ENCODE data around the gene OR4F6.

Gene OR4F6

DNA sequence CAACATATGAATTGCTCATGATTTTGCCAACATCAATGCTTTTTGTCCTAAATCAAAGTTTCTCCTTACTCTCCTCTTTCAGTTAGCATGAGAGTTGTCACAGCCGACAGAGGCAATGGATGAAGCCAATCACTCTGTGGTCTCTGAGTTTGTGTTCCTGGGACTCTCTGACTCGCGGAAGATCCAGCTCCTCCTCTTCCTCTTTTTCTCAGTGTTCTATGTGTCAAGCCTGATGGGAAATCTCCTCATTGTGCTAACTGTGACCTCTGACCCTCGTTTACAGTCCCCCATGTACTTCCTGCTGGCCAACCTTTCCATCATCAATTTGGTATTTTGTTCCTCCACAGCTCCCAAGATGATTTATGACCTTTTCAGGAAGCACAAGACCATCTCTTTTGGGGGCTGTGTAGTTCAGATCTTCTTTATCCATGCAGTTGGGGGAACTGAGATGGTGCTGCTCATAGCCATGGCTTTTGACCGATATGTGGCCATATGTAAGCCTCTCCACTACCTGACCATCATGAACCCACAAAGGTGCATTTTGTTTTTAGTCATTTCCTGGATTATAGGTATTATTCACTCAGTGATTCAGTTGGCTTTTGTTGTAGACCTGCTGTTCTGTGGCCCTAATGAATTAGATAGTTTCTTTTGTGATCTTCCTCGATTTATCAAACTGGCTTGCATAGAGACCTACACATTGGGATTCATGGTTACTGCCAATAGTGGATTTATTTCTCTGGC is 2.5 kb downstream of the OR4F6 start:
- no peak overlapping the region for H3K4me3 ChIP-seq (ENCODE audit: low read depth, low read length)
- DNase-seq (ENCODE audit: low read depth), result peak; percentile 10
- no peak for TF ChIP-seq MYC (IDR thresholded peaks at IDR 0.05; ENCODE audit: low read depth, low read length)
- TF ChIP-seq POLR2A (IDR thresholded peaks at IDR 0.05; ENCODE audit: extremely low read depth, insufficient read length), result no peak
- TF ChIP-seq, protein P1, sequence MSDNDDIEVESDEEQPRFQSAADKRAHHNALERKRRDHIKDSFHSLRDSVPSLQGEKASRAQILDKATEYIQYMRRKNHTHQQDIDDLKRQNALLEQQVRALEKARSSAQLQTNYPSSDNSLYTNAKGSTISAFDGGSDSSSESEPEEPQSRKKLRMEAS (IDR thresholded peaks at IDR 0.05; ENCODE audit: low read depth, low read length), result no peak
- TF ChIP-seq, protein P2, sequence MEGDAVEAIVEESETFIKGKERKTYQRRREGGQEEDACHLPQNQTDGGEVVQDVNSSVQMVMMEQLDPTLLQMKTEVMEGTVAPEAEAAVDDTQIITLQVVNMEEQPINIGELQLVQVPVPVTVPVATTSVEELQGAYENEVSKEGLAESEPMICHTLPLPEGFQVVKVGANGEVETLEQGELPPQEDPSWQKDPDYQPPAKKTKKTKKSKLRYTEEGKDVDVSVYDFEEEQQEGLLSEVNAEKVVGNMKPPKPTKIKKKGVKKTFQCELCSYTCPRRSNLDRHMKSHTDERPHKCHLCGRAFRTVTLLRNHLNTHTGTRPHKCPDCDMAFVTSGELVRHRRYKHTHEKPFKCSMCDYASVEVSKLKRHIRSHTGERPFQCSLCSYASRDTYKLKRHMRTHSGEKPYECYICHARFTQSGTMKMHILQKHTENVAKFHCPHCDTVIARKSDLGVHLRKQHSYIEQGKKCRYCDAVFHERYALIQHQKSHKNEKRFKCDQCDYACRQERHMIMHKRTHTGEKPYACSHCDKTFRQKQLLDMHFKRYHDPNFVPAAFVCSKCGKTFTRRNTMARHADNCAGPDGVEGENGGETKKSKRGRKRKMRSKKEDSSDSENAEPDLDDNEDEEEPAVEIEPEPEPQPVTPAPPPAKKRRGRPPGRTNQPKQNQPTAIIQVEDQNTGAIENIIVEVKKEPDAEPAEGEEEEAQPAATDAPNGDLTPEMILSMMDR (IDR thresholded peaks at IDR 0.05; ENCODE audit: low read depth, low read length), result no peak

DNA sequence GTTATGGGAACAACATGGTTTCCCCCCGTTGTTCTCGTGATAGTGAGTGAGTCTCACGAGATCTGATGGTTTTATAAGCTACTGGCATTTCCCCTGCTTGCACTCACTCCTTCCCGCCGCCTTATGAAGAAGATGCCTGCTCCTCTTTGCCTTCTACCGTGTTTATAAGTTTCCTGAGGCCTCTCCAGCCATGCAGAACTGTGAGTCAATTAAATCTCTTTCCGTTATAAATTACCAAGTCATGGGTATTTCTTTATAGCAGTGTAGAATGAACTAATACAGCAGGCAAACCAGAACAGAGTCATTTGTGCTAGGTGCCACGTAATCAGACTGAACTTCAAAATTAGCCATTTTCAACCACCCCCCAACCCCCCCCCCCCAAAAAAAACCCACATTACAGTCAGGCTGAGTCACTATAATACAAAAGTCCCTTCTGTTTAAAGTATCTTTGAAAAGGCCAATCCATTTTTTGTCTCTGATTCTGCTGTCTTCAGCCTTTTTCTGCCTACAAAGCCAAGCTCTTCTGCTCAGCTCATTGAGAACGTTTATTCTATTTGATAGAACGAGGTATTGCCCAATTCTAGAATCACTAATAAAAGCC is 4.1 kb downstream of the OR4F6 start:
- no peak for DNase-seq (ENCODE audit: low read depth)
- TF ChIP-seq, protein P2 (IDR thresholded peaks at IDR 0.05; ENCODE audit: low read depth, low read length), result no peak
- no peak overlapping the region for H3K4me3 ChIP-seq (ENCODE audit: low read depth, low read length)

DNA sequence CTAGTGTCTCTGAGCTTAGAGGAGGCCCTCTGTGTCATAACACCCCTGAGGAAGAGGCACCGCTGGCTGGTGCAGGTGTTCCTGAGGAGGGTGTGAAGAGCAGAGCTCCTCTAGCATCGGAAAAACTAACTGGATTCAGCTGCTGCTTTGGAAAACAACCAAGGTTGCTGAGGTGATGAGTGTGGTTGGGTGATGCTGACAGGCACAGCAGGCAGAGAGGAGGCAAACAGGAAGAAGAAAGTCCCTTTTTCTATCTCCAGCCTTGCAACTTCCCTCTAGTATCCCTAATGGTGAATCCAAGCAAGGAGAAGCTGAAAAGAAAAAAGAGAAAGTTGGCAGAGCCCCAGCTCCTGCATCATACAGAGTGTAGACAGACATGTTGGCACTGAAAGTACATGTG is 4.9 kb downstream of the OR4F6 start:
- TF ChIP-seq, protein P2 (IDR thresholded peaks at IDR 0.05; ENCODE audit: low read depth, low read length), result no peak
- TF ChIP-seq POLR2A (IDR thresholded peaks at IDR 0.05; ENCODE audit: extremely low read depth, insufficient read length) (no peak), MYC (IDR thresholded peaks at IDR 0.05; ENCODE audit: low read depth, low read length) (no peak)
- TF ChIP-seq, protein P1 (IDR thresholded peaks at IDR 0.05; ENCODE audit: low read depth, low read length), result no peak
- no peak overlapping the region for H3K4me3 ChIP-seq (ENCODE audit: low read depth, low read length)
- DNase-seq (ENCODE audit: low read depth), result no peak

DNA sequence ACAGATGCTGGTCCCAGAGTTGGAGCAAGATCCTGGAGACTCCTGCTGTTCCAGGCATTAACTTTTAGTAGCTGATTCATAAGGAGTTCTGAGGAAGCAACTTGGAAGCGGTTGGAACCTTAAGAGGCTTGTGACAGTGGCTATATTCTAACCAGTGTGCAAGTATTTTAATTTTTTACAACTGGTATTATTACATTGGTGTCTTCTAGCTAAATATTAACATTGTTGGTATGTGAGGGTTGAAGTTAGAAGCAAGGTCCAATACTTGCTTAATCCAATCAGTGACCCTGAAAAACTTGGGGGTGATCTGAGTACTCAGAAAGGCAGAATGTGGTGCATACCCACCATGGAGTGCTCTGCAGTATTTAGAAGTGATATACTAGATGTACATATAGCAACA is 7.1 kb downstream of the OR4F6 start:
- H3K4me3 ChIP-seq (ENCODE audit: low read depth, low read length), result no peak overlapping the region
- DNase-seq (ENCODE audit: low read depth), result no peak
- no peak for TF ChIP-seq POLR2A (IDR thresholded peaks at IDR 0.05; ENCODE audit: extremely low read depth, insufficient read length)
- TF ChIP-seq, protein P1 (IDR thresholded peaks at IDR 0.05; ENCODE audit: low read depth, low read length), result no peak
- TF ChIP-seq MYC (IDR thresholded peaks at IDR 0.05; ENCODE audit: low read depth, low read length), result no peak
- TF ChIP-seq, protein P2 (IDR thresholded peaks at IDR 0.05; ENCODE audit: low read depth, low read length), result no peak

DNA sequence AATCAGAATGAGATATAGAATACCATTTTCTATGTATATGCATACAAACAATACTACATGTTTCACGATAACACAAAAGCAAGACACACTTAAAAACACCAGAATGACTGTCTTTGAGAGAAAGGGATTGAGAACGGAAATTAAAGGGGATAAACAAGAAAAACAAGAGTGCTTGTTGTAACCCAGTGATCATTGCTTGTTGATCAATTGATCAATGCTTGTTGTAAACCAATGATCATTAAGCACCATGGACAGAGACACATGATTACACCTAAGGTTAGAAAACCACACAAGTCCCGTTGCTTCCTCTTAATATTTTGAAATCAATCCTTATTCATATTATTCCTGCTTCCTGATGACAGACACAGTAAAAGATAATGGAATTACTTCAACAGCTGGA is 7.6 kb downstream of the OR4F6 start:
- no peak overlapping the region for H3K4me3 ChIP-seq (ENCODE audit: low read depth, low read length)
- no peak for TF ChIP-seq POLR2A (IDR thresholded peaks at IDR 0.05; ENCODE audit: extremely low read depth, insufficient read length)
- TF ChIP-seq, protein P1 (IDR thresholded peaks at IDR 0.05; ENCODE audit: low read depth, low read length), result 0 out of 2 replicates have a peak, but pooled peaks have one; percentile 12
- DNase-seq (ENCODE audit: low read depth), result peak; percentile 31

DNA sequence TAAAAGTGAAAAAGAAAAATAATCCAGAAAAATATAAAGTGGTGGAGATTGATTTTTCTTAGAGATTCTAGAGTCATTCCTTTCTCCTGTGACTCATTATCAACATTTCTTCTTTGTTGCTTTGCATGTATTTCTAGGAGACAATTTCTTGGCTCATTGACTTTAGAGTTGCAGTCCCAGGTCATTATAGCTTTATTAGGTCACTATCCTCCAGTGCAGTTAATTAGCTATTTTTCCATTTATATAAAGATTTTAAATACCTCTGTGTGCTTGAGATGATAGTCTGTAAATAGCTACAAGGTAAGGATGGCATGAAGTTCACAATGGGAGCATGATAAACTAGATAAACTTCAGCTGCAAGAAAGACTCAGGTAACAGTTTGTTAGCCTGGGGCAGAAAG is 8.6 kb downstream of the OR4F6 start, which contains the start of gene OR4F15:
TSS of gene OR4F15 (plus strand) at position 301 of the 400 bp plus-strand sequence. CDS start 5,985 bp downstream, outside the sequence.
- no peak within 1 kb of the TSS for H3K4me3 ChIP-seq (ENCODE audit: low read depth, low read length)
- no peak for DNase-seq (ENCODE audit: low read depth)
- TF ChIP-seq, protein P1 (IDR thresholded peaks at IDR 0.05; ENCODE audit: low read depth, low read length), result no peak
- TF ChIP-seq MYC (IDR thresholded peaks at IDR 0.05; ENCODE audit: low read depth, low read length), result no peak

Measured in NB4 (cell line).